IPS DF 4.7 (cell line): ENCODE measurements around the gene ELOVL3.
"Not testable (repeated sequence)": the region's sequence is repeated elsewhere in the genome, so short reads cannot be mapped to it uniquely, and the experiment has no call there.

Experiments
- DNase-seq: peaks from one replicate; pipeline ENCODE4 v3.0.0-alpha.2; 2013; ENCODE audit warnings: low spot score; ENCODE audit errors: extremely low read depth

The ELOVL3 gene

DNA sequence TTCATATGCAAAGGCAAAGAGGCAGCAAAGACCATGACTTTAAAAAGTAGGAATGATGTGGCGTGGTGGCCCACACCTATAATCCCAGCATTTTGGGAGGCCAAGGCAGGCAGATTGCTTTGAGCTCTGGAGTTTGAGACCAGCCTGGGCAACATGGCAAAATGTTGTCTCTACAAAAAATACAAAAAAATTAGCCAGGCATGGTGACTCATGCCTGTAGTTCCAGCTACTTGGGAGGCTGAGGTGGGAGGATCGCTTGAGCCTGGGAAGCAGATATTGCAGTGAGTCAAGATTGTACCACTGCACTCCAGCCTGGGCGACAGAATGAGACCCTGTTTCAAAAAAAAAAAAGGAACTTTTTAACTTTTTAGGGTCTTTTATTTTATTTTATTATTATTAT lies 26.4 kb downstream of the ELOVL3 start:
- DNase-seq, result not testable (repeated sequence)

DNA sequence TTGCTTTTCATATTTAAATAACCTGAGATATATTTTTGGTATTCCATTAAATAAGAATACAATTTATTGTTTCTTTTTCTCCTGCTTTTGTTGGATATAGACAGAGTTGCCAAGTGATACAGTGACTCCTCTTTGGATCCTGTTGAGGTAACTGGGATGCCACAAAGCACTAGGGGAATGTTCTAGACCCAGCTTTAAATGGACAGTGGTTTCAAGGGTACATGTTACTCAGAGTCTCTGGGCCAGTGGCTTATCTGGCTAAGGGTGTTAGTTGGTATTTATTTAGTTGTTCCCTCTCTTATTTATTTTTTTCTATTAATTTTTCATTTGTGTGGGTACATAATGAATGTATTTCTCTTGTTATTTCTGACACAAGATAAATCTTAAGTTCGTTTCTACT lies 28.3 kb downstream of the ELOVL3 start:
- no peak for DNase-seq

GRCh38 chr10:102255404-102255803 lies 29.3 kb downstream of the ELOVL3 start:
- DNase-seq, result no peak

GRCh38 chr10:102261196-102261595 lies 35.1 kb downstream of the ELOVL3 start:
- DNase-seq, result no peak

- no peak for DNase-seq
Measured at GRCh38 chr10:102261842-102262241, 35.7 kb downstream of the ELOVL3 start.

GRCh38 chr10:102262744-102263370 lies 36.8 kb downstream of the ELOVL3 start:
- no peak for DNase-seq

DNA sequence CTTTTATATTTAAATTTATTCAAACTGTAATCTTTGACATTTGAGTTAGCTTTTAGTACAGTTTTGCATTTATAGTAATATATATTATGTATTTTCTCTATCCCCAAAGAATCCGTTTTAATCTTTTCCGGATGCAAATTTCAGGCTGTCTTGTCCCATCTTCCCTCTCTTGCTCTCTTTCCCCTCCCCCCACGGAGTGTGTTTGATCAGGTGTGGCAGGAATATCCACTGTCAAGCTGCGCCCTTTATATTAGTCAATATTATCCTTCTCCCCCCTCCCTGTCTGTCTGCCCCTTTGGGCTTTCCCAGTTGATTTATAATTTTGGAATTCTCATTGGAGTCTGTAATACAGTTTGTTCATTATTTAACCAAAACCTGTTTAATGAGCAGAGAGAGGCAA lies 38.3 kb downstream of the ELOVL3 start:
- DNase-seq, result no peak

GRCh38 chr10:102266670-102267069 lies 40.6 kb downstream of the ELOVL3 start:
- no peak for DNase-seq

GRCh38 chr10:102267748-102268147 lies 41.6 kb downstream of the ELOVL3 start:
- no peak for DNase-seq

DNA sequence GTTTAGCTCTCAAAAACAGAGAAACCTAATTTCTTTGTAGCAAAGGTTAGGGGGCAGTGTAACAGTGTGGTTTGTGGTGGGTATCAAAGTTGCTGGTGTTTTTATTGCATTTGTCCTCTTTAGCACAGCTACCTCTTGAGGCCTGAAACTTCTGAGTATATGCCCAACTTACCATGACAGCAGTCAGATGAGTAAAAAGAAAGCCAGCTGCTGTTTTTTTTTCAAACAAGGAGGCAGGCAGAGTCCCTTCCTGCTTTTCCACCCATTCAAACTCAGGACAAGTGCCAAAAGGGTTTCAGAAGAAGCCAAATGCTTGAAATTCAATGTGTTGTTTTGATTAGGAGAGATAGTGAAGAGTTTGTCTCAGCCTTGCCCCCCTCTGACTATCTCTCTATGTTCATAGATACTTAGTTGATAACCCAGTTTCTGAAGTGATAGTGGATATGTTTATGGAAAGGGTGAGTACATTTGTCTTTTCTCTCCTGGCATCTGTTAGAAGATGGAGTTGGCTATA lies 42.3 kb downstream of the ELOVL3 start:
- no peak for DNase-seq

GRCh38 chr10:102269017-102269416 lies 42.9 kb downstream of the ELOVL3 start:
- no peak for DNase-seq

DNA sequence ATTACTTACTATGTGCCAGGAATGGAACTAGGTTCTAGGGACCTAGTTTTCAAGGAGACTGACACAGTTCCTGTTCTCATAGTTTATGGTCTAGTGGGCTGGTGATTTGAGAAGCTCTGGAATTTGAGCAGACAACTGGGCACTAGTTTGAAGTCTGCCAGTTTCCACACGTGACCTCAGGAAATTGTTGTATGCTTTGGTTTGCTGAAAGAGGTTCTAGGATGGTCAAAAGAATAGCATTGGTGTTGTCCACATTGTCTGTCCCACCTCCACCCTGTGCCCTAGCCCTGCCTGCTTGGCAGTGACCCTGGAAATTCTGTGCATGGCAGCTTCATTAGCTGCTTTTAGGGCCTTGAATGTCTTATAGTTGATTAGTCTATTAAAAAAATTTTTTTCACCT lies 48.0 kb downstream of the ELOVL3 start:
- DNase-seq, result no peak

- DNase-seq, result no peak
Measured at GRCh38 chr10:102275343-102275742, 49.2 kb downstream of the ELOVL3 start.

DNA sequence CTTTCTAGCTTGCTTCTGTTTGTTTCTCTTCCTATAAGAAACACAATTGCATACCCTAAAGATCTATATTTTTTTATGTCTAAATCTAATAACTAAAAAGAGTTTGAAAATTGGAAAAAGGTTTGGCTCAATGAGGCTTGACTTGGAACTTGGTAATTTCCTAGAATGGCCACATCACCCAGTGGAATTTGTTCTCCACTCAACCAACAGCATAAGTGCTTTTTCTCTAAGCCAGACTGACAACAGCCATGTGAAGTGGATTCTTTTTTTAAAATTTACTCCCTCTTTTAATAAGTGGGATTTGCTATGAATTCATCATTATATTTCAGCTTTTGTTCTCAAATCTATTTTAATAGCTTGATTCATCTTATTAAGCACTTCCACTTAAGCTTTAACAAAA lies 53.0 kb downstream of the ELOVL3 start:
- DNase-seq, result no peak
